Activated T-cell treated with anti-CD3 and anti-CD28 coated beads, Interleukin-2, amount 50 U/mL, for 72 hours (primary cell): Measurements from ENCODE around the gene PLAC8L1. TPM values are rescaled to one million over a fixed set of nuclear protein-coding genes. Genes with fewer than 3 reads are reported as not detected.
A peak's percentile ranks its signal among the peaks of the same experiment; 100 is the strongest.

ENCODE experiments used
- ATAC-seq, 2 donors: fragments of 150-1000 bp; cut with Tn5 transposase; replicated peaks in 1 of 2; 2 replicates each; pipeline ENCODE4 v1.10.0; 2021; ENCODE audit warnings: moderate library complexity in 2 of 2, mild to moderate bottlenecking in 1 of 2
- DNase-seq, 2 donors: peaks; one replicate each; pipeline ENCODE4 v3.0.0; 2021 to 2022; ENCODE audit warnings: mixed read lengths in 1 of 2
- H3K27ac Mint-ChIP-seq: one replicate; pipeline ENCODE4 v1.8.0; 2022; ENCODE audit warnings: mild to moderate bottlenecking, moderate library complexity, mixed read lengths
- H3K27me3 Mint-ChIP-seq: one replicate; pipeline ENCODE4 v1.8.0; 2022; ENCODE audit warnings: low read depth, mixed read lengths
- H3K36me3 Mint-ChIP-seq, 2 donors: one replicate each; pipeline ENCODE4 v1.8.0; 2022; ENCODE audit warnings: mixed read lengths in 2 of 2, mild to moderate bottlenecking in 1 of 2; ENCODE audit not compliant: insufficient read depth in 2 of 2
- H3K4me1 Mint-ChIP-seq: one replicate; pipeline ENCODE4 v1.8.0; 2022; ENCODE audit warnings: low read depth, mixed read lengths
- H3K4me3 Mint-ChIP-seq, 2 donors: one replicate each; pipeline ENCODE4 v1.8.0; 2022; ENCODE audit warnings: mild to moderate bottlenecking in 2 of 2, mixed read lengths in 2 of 2, moderate library complexity in 2 of 2
- H3K9me3 Mint-ChIP-seq, 2 donors: one replicate each; pipeline ENCODE4 v1.8.0; 2022; ENCODE audit warnings: mixed read lengths in 2 of 2
- total RNA-seq, 2 donors: library from RNA; stranded (reverse); gene quantifications; one replicate each; pipeline ENCODE4 v1.2.3, GENCODE V29; 2022

Gene PLAC8L1
- total RNA-seq, 2 donors from 2014 or later, result 0.42 to 1.4 TPM

- ATAC-seq (no peak), DNase-seq (no peak)
- Mint-ChIP-seq H3K27me3 (peaks cover 32% of the 10 kb centered on the region), H3K4me1 (no peaks in the 10 kb centered on the region), H3K9me3 (no peaks in the 10 kb centered on the region), H3K4me3 (no peak overlapping the region), H3K36me3 (no peaks in the 10 kb centered on the region), H3K27ac (no peak overlapping the region)
Measured at GRCh38 chr5:146050086-146050485, 55.3 kb downstream of the PLAC8L1 start.

- Mint-ChIP-seq H3K4me1 (no peaks in the 10 kb centered on the region), H3K36me3 (no peaks in the 10 kb centered on the region), H3K9me3 (no peaks in the 10 kb centered on the region), H3K4me3 (no peak overlapping the region), H3K27ac (no peak overlapping the region), H3K27me3 (peaks cover 32% of the 10 kb centered on the region)
- DNase-seq (no peak), ATAC-seq (no peak)
Measured at GRCh38 chr5:146049704-146050026, 55.7 kb downstream of the PLAC8L1 start.

GRCh38 chr5:146048994-146049703 lies 56.2 kb downstream of the PLAC8L1 start:
- H3K9me3 Mint-ChIP-seq, result no peaks in the 10 kb centered on the region
- peaks cover 32% of the 10 kb centered on the region for H3K27me3 Mint-ChIP-seq
- no peaks in the 10 kb centered on the region for H3K36me3 Mint-ChIP-seq
- H3K27ac Mint-ChIP-seq, result no peak overlapping the region
- ATAC-seq (no peak), DNase-seq (peak; percentile 16 to 27)
- H3K4me1 Mint-ChIP-seq, result no peaks in the 10 kb centered on the region
- H3K4me3 Mint-ChIP-seq, result no peak overlapping the region

- Mint-ChIP-seq H3K36me3 (no peaks in the 10 kb centered on the region), H3K4me3 (no peak overlapping the region), H3K27me3 (peaks cover 30% of the 10 kb centered on the region), H3K4me1 (no peaks in the 10 kb centered on the region), H3K27ac (no peak overlapping the region), H3K9me3 (no peaks in the 10 kb centered on the region)
- DNase-seq, result no peak
- no peak for ATAC-seq
Measured at GRCh38 chr5:146047396-146047795, 58.0 kb downstream of the PLAC8L1 start.

- Mint-ChIP-seq H3K36me3 (no peaks in the 10 kb centered on the region), H3K9me3 (no peaks in the 10 kb centered on the region), H3K27me3 (no peaks in the 10 kb centered on the region), H3K27ac (no peak overlapping the region), H3K4me1 (no peaks in the 10 kb centered on the region), H3K4me3 (no peak overlapping the region)
- DNase-seq (no peak), ATAC-seq (no peak)
Measured at GRCh38 chr5:146043722-146044121, 61.7 kb downstream of the PLAC8L1 start.

- DNase-seq, result no peak
- Mint-ChIP-seq H3K9me3 (no peaks in the 10 kb centered on the region), H3K27me3 (no peaks in the 10 kb centered on the region), H3K36me3 (no peaks in the 10 kb centered on the region), H3K4me3 (no peak overlapping the region), H3K27ac (no peak overlapping the region), H3K4me1 (no peaks in the 10 kb centered on the region)
- ATAC-seq, result no peak
Measured at GRCh38 chr5:146042628-146043279, 62.6 kb downstream of the PLAC8L1 start.

- no peaks in the 10 kb centered on the region for H3K36me3 Mint-ChIP-seq
- no peaks in the 10 kb centered on the region for H3K27me3 Mint-ChIP-seq
- no peak overlapping the region for H3K4me3 Mint-ChIP-seq
- no peak for ATAC-seq
- no peaks in the 10 kb centered on the region for H3K4me1 Mint-ChIP-seq
- H3K27ac Mint-ChIP-seq, result no peak overlapping the region
- no peaks in the 10 kb centered on the region for H3K9me3 Mint-ChIP-seq
- no peak for DNase-seq
Measured at GRCh38 chr5:146041180-146041789, 64.1 kb downstream of the PLAC8L1 start.

GRCh38 chr5:146040527-146040926 lies 64.8 kb downstream of the PLAC8L1 start:
- no peaks in the 10 kb centered on the region for H3K4me1 Mint-ChIP-seq
- ATAC-seq (no peak), DNase-seq (no peak)
- H3K4me3 Mint-ChIP-seq, result no peak overlapping the region
- no peak overlapping the region for H3K27ac Mint-ChIP-seq
- no peaks in the 10 kb centered on the region for H3K9me3 Mint-ChIP-seq
- no peaks in the 10 kb centered on the region for H3K36me3 Mint-ChIP-seq
- no peaks in the 10 kb centered on the region for H3K27me3 Mint-ChIP-seq

- no peak for DNase-seq
- no peaks in the 10 kb centered on the region for H3K36me3 Mint-ChIP-seq
- H3K27ac Mint-ChIP-seq, result no peak overlapping the region
- ATAC-seq, result no peak
- H3K4me3 Mint-ChIP-seq, result no peak overlapping the region
- H3K4me1 Mint-ChIP-seq, result no peaks in the 10 kb centered on the region
- H3K9me3 Mint-ChIP-seq, result no peaks in the 10 kb centered on the region
- no peaks in the 10 kb centered on the region for H3K27me3 Mint-ChIP-seq
Measured at GRCh38 chr5:146039420-146039819, 66.0 kb downstream of the PLAC8L1 start.

GRCh38 chr5:146034605-146035004 lies 70.8 kb downstream of the PLAC8L1 start:
- H3K9me3 Mint-ChIP-seq, result no peaks in the 10 kb centered on the region
- no peaks in the 10 kb centered on the region for H3K27me3 Mint-ChIP-seq
- no peak for ATAC-seq
- no peaks in the 10 kb centered on the region for H3K36me3 Mint-ChIP-seq
- no peak for DNase-seq
- no peaks in the 10 kb centered on the region for H3K4me1 Mint-ChIP-seq
- no peak overlapping the region for H3K27ac Mint-ChIP-seq
- H3K4me3 Mint-ChIP-seq, result no peak overlapping the region

Other genes starting within 250 kb of the PLAC8L1 start
- not detected for gene GRXCR2, start 232.6 kb downstream of the PLAC8L1 start, total RNA-seq
- under 1 TPM; 0.53 to 0.79 TPM for gene SH3RF2, start 169.0 kb downstream of the PLAC8L1 start, total RNA-seq
- gene LARS1, start 77.1 kb upstream of the PLAC8L1 start, total RNA-seq, result 100 to 1,000 TPM; 150 to 191 TPM
- gene RBM27, start 98.0 kb upstream of the PLAC8L1 start, total RNA-seq, result 10 to 100 TPM; 24.3 to 24.7 TPM
- not detected for gene POU4F3, start 233.3 kb upstream of the PLAC8L1 start, total RNA-seq